ENCODE measurements around the gene CXCL14. TPM values are rescaled to one million over a fixed set of nuclear protein-coding genes. Genes with fewer than 3 reads are reported as not detected.

The CXCL14 gene
- polyA plus RNA-seq, 1 of the 3 experiments (the other 2 are of a cell fraction): 0.05 TPM

DNA sequence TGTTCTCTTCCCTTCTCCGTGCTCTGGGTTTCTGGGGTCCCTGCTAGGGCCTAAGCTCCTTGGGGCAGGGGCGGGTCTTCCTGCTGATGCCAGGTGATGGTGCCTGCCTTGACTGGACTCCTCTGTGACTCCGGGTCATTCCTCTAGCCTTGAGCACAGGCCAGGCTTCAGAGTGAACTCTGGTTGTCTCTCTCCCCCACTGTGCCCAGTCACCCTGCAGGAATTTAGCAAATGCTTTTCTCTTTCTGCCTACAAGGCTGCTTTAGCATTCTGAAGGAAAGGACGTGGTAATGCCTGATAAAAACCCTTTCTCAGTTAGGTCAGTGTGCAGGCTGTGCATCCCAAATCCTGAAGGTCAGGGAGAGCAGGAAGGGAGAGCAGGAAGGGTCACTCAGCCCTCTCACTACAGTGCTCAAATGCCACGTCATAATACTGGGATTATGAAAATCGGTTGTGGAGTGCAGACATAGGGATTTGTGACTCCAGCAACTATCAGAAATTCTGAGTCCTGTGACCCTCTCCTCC is 2.7 kb downstream of the CXCL14 start:
- 0% methylated on average over 4 of the region's 6 CpGs for WGBS (ENCODE audit: low lambda C conversion rate)
- POLR2A ChIA-PET: no interaction called here
- Histone ChIP-seq H3K36me3 (replicated peaks in 1 of 2; ENCODE audit: control insufficient read depth in 1 of 2, insufficient read depth in 2 of 2, low read length in 1 of 2) (no peaks in the 10 kb centered on the region), H2AFZ (ENCODE audit: low read depth) (no peak overlapping the region), H3K9me2 (no peaks in the 10 kb centered on the region), H3K9me3 (no peaks in the 10 kb centered on the region), H3K79me2 (ENCODE audit: insufficient read depth) (no peaks in the 10 kb centered on the region), H3K9ac (no peak overlapping the region), H3K4me2 (peak overlapping the region; percentile 66; the same call in 1 of the 2 replicates), H3K27ac (ENCODE audit: low read depth in 2 of 2, low read length in 1 of 2) (no peak overlapping the region), H3K4me1 (ENCODE audit: control insufficient read depth in 1 of 2, insufficient read depth in 2 of 2, low read depth in 1 of 2, low read length in 1 of 2) (no peaks in the 10 kb centered on the region), H3K4me3 (ENCODE audit: low read depth in 2 of 2, low read length in 1 of 2) (no peak overlapping the region), H3K27me3 (ENCODE audit: insufficient read depth) (peaks cover 32% of the 10 kb centered on the region), H3F3A (replicated peaks; ENCODE audit: insufficient read depth) (no peaks in the 10 kb centered on the region), H4K20me1 (ENCODE audit: insufficient read depth) (no peaks in the 10 kb centered on the region)
- peak; percentile 32; the same call in 1 of the 2 replicates for TF ChIP-seq FOSL2 (IDR thresholded peaks at IDR 0.05; ENCODE audit: borderline replicate concordance, low read depth)
- TF ChIP-seq RFX5 (IDR thresholded peaks at IDR 0.05; ENCODE audit: low read length): no peak
- TF ChIP-seq JUND (IDR thresholded peaks at IDR 0.05): peak; percentile 36
- no peak for TF ChIP-seq EP300 (IDR thresholded peaks at IDR 0.05; ENCODE audit: borderline replicate concordance in 1 of 2, low read depth in 1 of 2, low read length in 1 of 2)
- DNase-seq: no peak
- CTCF ChIA-PET: interaction anchor here (2.4 to 25.1 kb wide), 3 partner anchors 10 to 114 kb away, joined by 10 to 409 read pairs (median 11); no protein-coding TSS in a partner anchor

DNA sequence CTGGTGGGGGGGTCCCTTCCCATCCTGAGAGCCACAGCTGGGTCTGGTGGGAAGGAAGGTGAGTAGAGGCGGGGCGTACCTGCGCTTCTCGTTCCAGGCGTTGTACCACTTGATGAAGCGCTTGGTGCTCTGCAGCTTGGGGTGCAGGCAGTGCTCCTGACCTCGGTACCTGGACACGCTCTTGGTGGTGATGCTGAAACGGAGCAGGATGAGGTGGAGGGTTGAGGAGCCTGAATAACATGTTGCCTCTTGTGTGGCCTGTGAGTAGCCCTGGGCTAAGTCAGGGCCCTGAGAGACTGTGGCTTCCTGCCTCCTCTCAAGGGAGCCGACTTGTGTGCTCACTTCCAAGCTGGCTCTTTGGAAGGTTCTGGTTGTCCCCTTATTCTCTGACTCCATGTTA is 4.3 kb downstream of the CXCL14 start:
- no peak overlapping the region for H3K4me3 ChIP-seq (ENCODE audit: low read depth in 2 of 2, low read length in 1 of 2)

More for the DNA sequence above, 4.3 kb downstream of the CXCL14 start:
- no peak for DNase-seq
- H2AFZ ChIP-seq (ENCODE audit: low read depth): no peak overlapping the region
- no peaks in the 10 kb centered on the region for H3K9me2 ChIP-seq
- no peaks in the 10 kb centered on the region for H3K36me3 ChIP-seq (replicated peaks in 1 of 2; ENCODE audit: control insufficient read depth in 1 of 2, insufficient read depth in 2 of 2, low read length in 1 of 2)
- no peaks in the 10 kb centered on the region for H3K9me3 ChIP-seq
- no peaks in the 10 kb centered on the region for H4K20me1 ChIP-seq (ENCODE audit: insufficient read depth)
- H3K27ac ChIP-seq (ENCODE audit: low read depth in 2 of 2, low read length in 1 of 2): no peak overlapping the region
- H3K27me3 ChIP-seq (ENCODE audit: insufficient read depth): peaks cover 17% of the 10 kb centered on the region
- no peaks in the 10 kb centered on the region for H3F3A ChIP-seq (replicated peaks; ENCODE audit: insufficient read depth)
- WGBS (ENCODE audit: low lambda C conversion rate): 62% methylated on average over 10 of the region's 10 CpGs
- ChIA-PET POLR2A (no interaction called here), CTCF (interaction anchor here (0.9 to 25.1 kb wide), 6 partner anchors 8 to 256 kb away, joined by 3 to 409 read pairs (median 6); no protein-coding TSS in a partner anchor)
- TF ChIP-seq, protein P1, sequence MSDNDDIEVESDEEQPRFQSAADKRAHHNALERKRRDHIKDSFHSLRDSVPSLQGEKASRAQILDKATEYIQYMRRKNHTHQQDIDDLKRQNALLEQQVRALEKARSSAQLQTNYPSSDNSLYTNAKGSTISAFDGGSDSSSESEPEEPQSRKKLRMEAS (IDR thresholded peaks at IDR 0.05; ENCODE audit: low read depth): no peak
- TF ChIP-seq, protein P2, sequence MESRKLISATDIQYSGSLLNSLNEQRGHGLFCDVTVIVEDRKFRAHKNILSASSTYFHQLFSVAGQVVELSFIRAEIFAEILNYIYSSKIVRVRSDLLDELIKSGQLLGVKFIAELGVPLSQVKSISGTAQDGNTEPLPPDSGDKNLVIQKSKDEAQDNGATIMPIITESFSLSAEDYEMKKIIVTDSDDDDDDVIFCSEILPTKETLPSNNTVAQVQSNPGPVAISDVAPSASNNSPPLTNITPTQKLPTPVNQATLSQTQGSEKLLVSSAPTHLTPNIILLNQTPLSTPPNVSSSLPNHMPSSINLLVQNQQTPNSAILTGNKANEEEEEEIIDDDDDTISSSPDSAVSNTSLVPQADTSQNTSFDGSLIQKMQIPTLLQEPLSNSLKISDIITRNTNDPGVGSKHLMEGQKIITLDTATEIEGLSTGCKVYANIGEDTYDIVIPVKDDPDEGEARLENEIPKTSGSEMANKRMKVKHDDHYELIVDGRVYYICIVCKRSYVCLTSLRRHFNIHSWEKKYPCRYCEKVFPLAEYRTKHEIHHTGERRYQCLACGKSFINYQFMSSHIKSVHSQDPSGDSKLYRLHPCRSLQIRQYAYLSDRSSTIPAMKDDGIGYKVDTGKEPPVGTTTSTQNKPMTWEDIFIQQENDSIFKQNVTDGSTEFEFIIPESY (IDR thresholded peaks at IDR 0.05; ENCODE audit: borderline replicate concordance, low read depth): no peak
- TF ChIP-seq, protein P3, sequence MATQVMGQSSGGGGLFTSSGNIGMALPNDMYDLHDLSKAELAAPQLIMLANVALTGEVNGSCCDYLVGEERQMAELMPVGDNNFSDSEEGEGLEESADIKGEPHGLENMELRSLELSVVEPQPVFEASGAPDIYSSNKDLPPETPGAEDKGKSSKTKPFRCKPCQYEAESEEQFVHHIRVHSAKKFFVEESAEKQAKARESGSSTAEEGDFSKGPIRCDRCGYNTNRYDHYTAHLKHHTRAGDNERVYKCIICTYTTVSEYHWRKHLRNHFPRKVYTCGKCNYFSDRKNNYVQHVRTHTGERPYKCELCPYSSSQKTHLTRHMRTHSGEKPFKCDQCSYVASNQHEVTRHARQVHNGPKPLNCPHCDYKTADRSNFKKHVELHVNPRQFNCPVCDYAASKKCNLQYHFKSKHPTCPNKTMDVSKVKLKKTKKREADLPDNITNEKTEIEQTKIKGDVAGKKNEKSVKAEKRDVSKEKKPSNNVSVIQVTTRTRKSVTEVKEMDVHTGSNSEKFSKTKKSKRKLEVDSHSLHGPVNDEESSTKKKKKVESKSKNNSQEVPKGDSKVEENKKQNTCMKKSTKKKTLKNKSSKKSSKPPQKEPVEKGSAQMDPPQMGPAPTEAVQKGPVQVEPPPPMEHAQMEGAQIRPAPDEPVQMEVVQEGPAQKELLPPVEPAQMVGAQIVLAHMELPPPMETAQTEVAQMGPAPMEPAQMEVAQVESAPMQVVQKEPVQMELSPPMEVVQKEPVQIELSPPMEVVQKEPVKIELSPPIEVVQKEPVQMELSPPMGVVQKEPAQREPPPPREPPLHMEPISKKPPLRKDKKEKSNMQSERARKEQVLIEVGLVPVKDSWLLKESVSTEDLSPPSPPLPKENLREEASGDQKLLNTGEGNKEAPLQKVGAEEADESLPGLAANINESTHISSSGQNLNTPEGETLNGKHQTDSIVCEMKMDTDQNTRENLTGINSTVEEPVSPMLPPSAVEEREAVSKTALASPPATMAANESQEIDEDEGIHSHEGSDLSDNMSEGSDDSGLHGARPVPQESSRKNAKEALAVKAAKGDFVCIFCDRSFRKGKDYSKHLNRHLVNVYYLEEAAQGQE (IDR thresholded peaks at IDR 0.05; ENCODE audit: low read depth, low read length): no peak
- TF ChIP-seq RXRA (IDR thresholded peaks at IDR 0.05; ENCODE audit: borderline replicate concordance, low read depth) (no peak), CHD2 (IDR thresholded peaks at IDR 0.05; ENCODE audit: low read length, partially characterized antibody) (no peak), TCF12 (IDR thresholded peaks at IDR 0.05) (no peak), TAF1 (IDR thresholded peaks at IDR 0.05; ENCODE audit: borderline replicate concordance, low read depth, low read length) (no peak), MEF2A (IDR thresholded peaks at IDR 0.05; ENCODE audit: borderline replicate concordance, low read depth) (no peak), FOXM1 (IDR thresholded peaks at IDR 0.05; ENCODE audit: low read depth) (no peak)
- no peaks in the 10 kb centered on the region for H3K4me1 ChIP-seq (ENCODE audit: control insufficient read depth in 1 of 2, insufficient read depth in 2 of 2, low read depth in 1 of 2, low read length in 1 of 2)
- no peak overlapping the region for H3K9ac ChIP-seq
- H3K4me2 ChIP-seq: no peak overlapping the region
- no peaks in the 10 kb centered on the region for H3K79me2 ChIP-seq (ENCODE audit: insufficient read depth)
